22Rv1 (cell line): ENCODE measurements around the gene ARMC9.

Experiments used
- H3K27ac ChIP-seq: fragments of 450-650 bp; 2 replicates; pipeline ENCODE4 v1.5.1; 2017
- CTCF ChIP-seq: fragments of 450-650 bp; IDR thresholded peaks from 2 replicates; pipeline ENCODE4 v1.5.1; 2017; ENCODE audit warnings: mild to moderate bottlenecking
- ZFX ChIP-seq: fragments of 450-650 bp; IDR thresholded peaks from 2 replicates; pipeline ENCODE4 v1.6.1; 2017; ENCODE audit warnings: antibody characterized with exemption, borderline replicate concordance

The ARMC9 gene

DNA sequence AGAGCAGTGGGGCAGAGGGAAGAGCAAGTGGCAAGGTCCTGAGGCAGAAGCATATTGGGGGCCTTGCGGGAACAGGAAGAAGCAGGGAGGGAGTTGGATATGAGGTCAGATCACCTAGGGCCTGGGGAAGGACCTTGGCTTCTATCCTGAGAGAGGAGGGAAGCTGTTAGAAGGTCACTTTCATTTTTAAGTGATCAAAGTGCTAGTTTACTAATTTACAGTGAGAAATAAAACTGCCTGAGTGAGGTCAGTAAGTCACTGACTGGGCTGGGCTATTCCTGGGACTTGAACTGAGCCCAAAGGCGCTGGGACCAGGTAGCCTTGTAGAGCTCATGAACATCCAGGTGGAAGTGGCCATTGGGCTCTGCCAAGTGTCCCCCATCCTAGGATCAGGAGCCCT is 120.5 kb downstream of the ARMC9 start:
- TF ChIP-seq ZFX (no peak), CTCF (no peak)
- no peak overlapping the region for H3K27ac ChIP-seq

DNA sequence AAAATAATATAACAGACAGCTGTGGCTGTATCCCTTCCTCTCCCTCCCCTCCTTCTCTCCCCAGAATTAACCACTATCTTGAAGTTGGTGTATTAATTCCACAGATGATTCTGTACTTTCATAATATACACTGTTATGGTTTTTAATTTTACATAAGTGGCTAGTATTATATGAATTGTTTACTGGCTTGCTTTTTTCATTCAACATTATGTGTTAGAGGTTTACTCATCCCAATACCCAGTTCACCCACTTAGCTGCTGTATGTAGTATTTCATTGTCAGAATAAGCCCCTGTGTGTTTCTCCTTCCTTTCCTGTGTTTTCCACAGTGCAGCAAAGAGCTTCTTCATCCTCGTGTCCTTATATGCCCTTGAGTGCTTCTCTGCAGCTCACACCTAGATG is 121.4 kb downstream of the ARMC9 start:
- no peak for TF ChIP-seq ZFX
- TF ChIP-seq CTCF: no peak
- no peak overlapping the region for H3K27ac ChIP-seq

GRCh38 chr2:231321021-231321420 is 122.6 kb downstream of the ARMC9 start:
- no peak for TF ChIP-seq ZFX
- H3K27ac ChIP-seq: no peak overlapping the region

DNA sequence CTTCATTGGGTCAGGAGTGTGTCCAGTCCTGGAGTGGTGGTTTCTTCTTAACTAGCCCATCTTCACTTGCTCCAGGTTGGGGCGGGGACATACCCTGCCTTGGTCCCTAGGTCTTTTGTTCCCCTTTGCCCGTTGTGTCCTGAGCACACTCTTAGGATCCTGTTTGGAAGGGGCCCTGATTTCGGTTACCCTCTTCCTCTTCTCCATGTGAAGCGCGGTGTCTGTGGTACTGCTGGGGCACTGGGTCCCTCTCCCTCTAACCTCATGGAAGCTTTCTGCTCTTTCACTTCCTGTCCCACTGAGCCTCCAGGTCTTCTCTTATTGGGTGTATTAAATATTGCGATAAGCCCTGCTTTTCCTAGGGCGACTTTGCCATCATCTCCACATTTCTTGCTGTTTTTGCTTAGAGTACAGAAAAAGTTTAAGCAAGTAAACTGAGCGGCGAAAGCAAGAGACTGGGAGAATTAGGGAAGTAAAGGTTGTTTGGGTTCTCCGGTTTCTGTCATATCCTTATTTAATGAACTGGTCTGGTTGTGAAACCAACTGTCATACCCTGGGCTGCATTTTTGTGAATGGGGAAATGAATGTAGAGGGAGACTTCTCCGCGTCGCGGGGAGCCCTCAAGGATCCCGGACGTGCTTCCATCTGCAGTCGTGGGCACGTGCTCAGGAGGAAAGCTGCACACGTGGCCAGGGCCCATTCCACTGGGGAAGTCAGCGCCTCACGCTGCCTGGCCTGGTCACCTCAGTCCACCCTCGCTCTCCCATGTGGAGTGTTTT is 123.3 kb downstream of the ARMC9 start:
- TF ChIP-seq ZFX (no peak), CTCF (no peak)
- no peak overlapping the region for H3K27ac ChIP-seq

DNA sequence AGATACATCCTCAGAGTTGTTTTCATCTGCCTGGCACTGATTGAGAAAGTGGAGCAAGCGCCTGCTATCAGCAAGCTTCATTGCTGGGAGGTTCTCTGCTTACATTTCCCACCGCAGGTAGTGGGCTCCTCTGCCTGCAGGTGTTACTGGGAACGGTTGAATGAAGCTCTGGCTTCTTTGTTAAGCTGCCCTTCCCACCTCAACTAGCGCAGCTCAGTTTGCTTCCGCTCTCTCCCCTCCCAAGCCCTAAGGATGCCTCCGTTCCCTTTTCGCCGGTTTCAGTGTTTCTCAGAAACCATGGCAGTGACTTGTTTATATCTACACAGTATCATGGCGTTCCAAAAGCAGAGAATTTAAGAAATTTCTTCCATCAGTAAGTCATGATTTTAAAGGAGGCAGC is 124.9 kb downstream of the ARMC9 start:
- TF ChIP-seq ZFX (no peak), CTCF (no peak)
- no peak overlapping the region for H3K27ac ChIP-seq

GRCh38 chr2:231325826-231326225 is 127.4 kb downstream of the ARMC9 start:
- no peak overlapping the region for H3K27ac ChIP-seq
- no peak for TF ChIP-seq ZFX
- no peak for TF ChIP-seq CTCF

DNA sequence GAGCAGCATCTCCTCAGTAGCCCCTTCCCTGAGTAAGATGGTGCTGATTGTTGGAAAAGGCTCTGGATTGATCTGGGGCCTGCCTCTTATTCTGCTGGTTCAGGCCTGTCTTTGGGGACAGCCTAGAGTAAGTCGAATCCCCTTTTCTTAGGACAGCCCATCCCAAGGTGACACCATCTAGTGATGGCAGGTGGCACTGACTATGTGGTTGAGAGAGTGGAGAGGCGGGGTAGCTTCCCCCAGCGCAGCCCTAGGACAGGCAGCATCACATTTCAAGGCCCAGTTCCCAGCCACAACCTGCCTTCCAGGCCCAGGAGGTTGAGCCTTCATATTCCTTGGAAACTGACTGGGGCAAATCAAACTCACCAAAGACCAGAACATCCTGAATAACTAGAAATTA is 128.0 kb downstream of the ARMC9 start:
- no peak for TF ChIP-seq ZFX
- TF ChIP-seq CTCF: no peak
- H3K27ac ChIP-seq: no peak overlapping the region

DNA sequence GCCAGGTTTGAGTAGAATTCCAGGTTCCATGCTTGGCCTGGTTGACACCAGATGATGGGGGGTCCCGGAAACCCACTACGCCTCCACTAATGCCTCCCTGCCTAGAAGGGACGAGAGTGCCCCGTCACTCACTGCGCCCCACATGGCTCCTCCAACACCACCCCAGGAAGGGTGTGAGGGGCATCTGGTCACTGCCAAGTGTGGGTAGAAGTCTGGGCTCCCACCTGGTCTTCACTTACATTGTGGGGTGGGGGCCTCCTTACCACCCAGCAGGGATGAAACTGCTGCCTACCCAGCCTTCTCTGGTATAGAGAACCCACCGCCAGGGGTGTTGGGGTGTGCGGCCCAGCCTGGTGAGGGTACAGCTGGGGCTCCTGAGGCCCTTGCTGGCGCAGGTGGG is 131.9 kb downstream of the ARMC9 start:
- no peak overlapping the region for H3K27ac ChIP-seq
- TF ChIP-seq ZFX (no peak), CTCF (no peak)
